Measurements from ENCODE around the gene MYOM3. TPM values are rescaled to one million over a fixed set of nuclear protein-coding genes. Genes with fewer than 3 reads are reported as not detected.

Gene MYOM3
- total RNA-seq: not detected in 2 replicates
- long read RNA-seq: 0 reads

DNA sequence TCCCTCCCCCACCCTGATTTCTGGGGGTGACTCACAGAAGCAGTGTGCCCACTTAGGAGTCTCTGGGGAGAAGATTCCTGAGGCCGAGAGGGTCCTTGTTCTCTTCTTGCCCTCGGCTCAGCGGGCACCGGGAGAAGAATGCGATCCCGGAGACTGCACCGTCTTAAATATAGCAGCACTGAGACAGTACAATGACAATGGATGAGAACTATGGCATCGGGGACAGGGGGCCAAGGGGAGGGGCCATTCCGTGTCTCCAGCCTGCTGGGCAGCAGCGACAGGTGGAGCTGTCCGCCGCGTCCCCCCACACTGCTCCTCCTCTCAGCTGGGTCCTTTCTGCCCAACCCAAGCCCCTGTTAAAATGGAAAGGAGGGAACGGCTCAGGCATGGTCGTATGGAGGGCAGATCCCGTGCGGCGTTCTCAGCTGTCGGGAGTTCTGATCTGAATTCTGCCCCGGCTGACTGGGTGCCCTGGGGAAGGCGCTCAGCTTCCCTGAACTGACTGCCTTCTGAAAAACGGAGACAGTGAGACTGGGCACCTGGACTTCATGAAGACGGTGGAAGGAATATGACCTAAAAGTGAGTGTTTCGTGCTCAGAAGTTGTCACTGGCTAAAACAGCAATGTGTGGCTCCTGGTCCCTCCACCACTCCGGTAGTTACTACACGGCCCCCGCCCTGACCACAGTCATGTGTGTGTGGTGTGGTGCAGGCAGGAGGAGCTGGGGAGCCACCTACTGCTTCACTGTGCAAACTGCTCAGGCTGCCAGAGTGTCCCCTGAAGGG is at the start of gene MYOM3:
Gene MYOM3 (minus strand): TSS at position 140 of the 784 bp plus-strand sequence. CDS start 3,499 bp downstream, outside the sequence.
- no peaks in the 10 kb centered on the region for H3K9me3 Mint-ChIP-seq
- no peak within 1 kb of the TSS for H3K4me3 Mint-ChIP-seq
- peaks cover 11% of the 10 kb centered on the region for H3K4me1 Mint-ChIP-seq
- H3K36me3 Mint-ChIP-seq (ENCODE audit: low read depth): no peaks in the 10 kb centered on the region
- no peak for DNase-seq (ENCODE audit: low read depth, low spot score)
- no peak within 1 kb of the TSS for H3K27ac Mint-ChIP-seq (ENCODE audit: unreplicated experiment)
- H3K27me3 Mint-ChIP-seq (ENCODE audit: low read depth): peaks cover 34% of the 10 kb centered on the region
- TF ChIP-seq, protein P1, sequence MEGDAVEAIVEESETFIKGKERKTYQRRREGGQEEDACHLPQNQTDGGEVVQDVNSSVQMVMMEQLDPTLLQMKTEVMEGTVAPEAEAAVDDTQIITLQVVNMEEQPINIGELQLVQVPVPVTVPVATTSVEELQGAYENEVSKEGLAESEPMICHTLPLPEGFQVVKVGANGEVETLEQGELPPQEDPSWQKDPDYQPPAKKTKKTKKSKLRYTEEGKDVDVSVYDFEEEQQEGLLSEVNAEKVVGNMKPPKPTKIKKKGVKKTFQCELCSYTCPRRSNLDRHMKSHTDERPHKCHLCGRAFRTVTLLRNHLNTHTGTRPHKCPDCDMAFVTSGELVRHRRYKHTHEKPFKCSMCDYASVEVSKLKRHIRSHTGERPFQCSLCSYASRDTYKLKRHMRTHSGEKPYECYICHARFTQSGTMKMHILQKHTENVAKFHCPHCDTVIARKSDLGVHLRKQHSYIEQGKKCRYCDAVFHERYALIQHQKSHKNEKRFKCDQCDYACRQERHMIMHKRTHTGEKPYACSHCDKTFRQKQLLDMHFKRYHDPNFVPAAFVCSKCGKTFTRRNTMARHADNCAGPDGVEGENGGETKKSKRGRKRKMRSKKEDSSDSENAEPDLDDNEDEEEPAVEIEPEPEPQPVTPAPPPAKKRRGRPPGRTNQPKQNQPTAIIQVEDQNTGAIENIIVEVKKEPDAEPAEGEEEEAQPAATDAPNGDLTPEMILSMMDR (conservative IDR thresholded peaks at IDR 0.05): peak; percentile 49

DNA sequence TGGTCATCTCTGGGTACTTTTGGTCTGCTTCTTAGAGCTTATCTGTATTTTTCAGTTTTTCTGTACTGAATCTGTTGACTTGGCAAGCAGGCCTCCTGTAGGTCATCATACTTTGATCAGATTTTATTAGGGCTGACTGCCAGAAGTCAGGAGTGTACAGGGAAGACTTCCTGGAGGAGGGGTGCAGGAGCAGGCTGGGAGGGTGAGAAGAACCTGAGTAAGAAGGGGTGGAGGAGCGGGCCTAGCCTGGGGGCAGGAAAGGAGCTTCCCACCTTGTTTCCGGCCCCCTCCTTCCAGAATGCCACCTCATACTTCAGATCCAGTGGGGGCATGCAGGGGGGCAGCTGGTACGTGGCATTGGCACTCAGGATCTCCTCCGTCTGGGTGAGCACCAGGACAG is 49.3 kb upstream of the MYOM3 start:
- H3K36me3 Mint-ChIP-seq (ENCODE audit: low read depth): no peaks in the 10 kb centered on the region
- no peak overlapping the region for H3K4me3 Mint-ChIP-seq
- no peaks in the 10 kb centered on the region for H3K9me3 Mint-ChIP-seq
- no peak overlapping the region for H3K27ac Mint-ChIP-seq (ENCODE audit: unreplicated experiment)
- TF ChIP-seq, protein P1 (conservative IDR thresholded peaks at IDR 0.05): no peak
- H3K4me1 Mint-ChIP-seq: no peaks in the 10 kb centered on the region
- H3K27me3 Mint-ChIP-seq (ENCODE audit: low read depth): peaks cover 11% of the 10 kb centered on the region
- no peak for DNase-seq (ENCODE audit: low read depth, low spot score)

DNA sequence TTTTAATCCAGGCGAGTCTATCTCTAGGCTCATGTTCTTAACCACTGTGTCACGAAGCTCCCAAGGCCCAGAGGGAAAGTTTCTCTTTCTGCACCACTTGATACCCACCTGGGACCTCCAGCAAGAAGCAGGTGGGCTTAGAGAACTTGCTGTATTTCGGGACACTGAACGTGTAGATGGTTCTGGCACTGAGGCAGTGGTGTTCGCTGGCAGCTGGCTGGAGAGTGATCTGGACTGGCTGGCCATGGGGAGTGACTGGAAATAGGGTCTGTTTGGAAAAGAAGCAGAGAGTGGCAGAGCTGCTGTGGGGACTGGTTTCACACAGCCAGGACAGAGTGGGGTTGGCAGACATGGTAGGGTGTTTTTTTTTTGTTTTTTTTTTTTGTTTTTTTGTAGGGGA is 47.4 kb upstream of the MYOM3 start:
- no peak overlapping the region for H3K4me3 Mint-ChIP-seq
- peaks cover 8% of the 10 kb centered on the region for H3K27me3 Mint-ChIP-seq (ENCODE audit: low read depth)
- peaks cover 4% of the 10 kb centered on the region for H3K4me1 Mint-ChIP-seq
- no peaks in the 10 kb centered on the region for H3K9me3 Mint-ChIP-seq
- DNase-seq (ENCODE audit: low read depth, low spot score): no peak
- H3K27ac Mint-ChIP-seq (ENCODE audit: unreplicated experiment): peak overlapping the region; percentile 54
- TF ChIP-seq, protein P1 (conservative IDR thresholded peaks at IDR 0.05): no peak
- no peaks in the 10 kb centered on the region for H3K36me3 Mint-ChIP-seq (ENCODE audit: low read depth)

DNA sequence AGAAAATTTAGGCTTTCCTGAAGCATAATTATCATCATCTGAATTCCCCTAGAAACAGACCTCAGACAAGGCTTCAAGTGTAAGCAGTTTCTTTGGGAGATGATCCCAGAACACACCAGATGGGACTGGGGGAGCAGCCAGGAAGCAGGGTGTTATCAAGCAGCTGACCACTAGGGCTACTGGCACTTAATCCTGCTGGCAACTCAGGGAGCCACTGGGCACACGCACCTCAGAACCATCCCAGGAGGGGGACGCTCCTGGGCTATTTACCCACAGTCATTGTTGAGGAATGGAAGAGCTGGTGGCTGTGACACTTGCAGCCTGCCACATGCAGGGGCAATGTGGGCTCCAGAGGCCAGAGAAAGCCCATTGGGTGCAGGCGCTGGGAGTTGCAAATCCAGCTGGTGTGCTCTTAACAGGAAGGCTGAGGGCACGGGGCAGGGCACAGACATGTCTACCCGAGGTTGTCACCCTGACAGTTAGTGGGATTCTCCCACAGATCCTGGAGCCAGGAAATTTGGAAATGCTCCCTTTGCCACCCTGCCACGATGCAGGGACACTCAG is 46.1 kb upstream of the MYOM3 start:
- no peak for DNase-seq (ENCODE audit: low read depth, low spot score)
- H3K9me3 Mint-ChIP-seq: no peaks in the 10 kb centered on the region
- H3K36me3 Mint-ChIP-seq (ENCODE audit: low read depth): no peaks in the 10 kb centered on the region
- H3K4me3 Mint-ChIP-seq: no peak overlapping the region
- peaks cover 4% of the 10 kb centered on the region for H3K4me1 Mint-ChIP-seq
- H3K27me3 Mint-ChIP-seq (ENCODE audit: low read depth): peaks cover 11% of the 10 kb centered on the region
- H3K27ac Mint-ChIP-seq (ENCODE audit: unreplicated experiment): no peak overlapping the region
- TF ChIP-seq, protein P1 (conservative IDR thresholded peaks at IDR 0.05): peak; percentile 35

DNA sequence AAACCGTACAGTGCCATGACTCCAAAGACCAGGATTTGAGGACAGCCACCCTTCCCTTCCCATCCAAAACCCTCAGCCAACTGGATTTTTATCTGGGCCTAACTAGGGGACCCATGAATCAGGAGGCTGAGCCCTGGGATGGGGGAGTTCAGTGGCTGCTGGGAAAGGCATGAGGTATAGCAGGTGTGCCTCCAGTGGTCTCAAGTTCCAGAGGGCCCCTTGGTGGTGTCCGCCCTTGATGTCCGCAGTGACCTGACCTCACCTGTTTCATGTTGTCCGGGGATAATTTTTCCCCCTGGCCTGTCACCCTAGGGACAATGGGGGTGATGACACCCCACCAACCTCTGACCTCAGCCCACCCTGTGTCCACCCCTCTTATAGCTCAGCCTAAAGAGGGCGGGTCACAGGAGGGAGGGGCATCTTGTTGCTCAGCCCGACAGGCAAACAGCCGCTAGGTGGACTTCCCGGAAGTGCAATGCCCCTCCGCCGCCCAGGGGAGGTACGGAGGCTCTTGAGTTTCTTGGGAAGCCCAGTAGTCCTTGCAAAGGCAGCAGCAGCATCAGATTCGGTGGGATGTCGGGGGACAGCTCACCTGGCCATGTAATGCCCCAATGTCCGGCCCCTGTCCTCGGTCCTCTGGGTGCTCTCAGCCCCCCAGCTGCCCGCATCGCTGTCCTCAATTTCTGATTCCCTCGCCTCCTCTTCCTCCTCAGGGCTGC is 44.8 kb upstream of the MYOM3 start:
- TF ChIP-seq, protein P1 (conservative IDR thresholded peaks at IDR 0.05): no peak
- H3K4me1 Mint-ChIP-seq: peaks cover 4% of the 10 kb centered on the region
- no peak overlapping the region for H3K27ac Mint-ChIP-seq (ENCODE audit: unreplicated experiment)
- no peak for DNase-seq (ENCODE audit: low read depth, low spot score)
- H3K27me3 Mint-ChIP-seq (ENCODE audit: low read depth): peaks cover 22% of the 10 kb centered on the region
- H3K36me3 Mint-ChIP-seq (ENCODE audit: low read depth): no peaks in the 10 kb centered on the region
- no peaks in the 10 kb centered on the region for H3K9me3 Mint-ChIP-seq
- no peak overlapping the region for H3K4me3 Mint-ChIP-seq

Measured in neural crest cell (in vitro differentiated cells).